Measurements from ENCODE around the gene ZNF513.
"Not testable (repeated sequence)": the region's sequence is repeated elsewhere in the genome, so short reads cannot be mapped to it uniquely, and the experiment has no call there.

Gene ZNF513

GRCh38 chr2:27356382-27357181, 24.0 kb downstream of the ZNF513 start, which contains the start of gene GTF3C2:
Gene GTF3C2, minus strand, starts transcription at chr2:27356764. Its CDS starts 13,210 bp downstream, at chr2:27343554.
- Histone ChIP-seq H3K9me3 (ENCODE audit: control insufficient read depth in 1 of 2, low read length in 2 of 2) (no peaks in the 10 kb centered on the region), H3K4me3 (ENCODE audit: low read depth in 1 of 2, low read length in 2 of 2) (peak within 1 kb of the TSS; percentile 97 to 98), H3K36me3 (ENCODE audit: control insufficient read depth in 1 of 2, insufficient read depth in 2 of 2, low read length in 2 of 2) (no peaks in the 10 kb centered on the region), H3K9ac (ENCODE audit: low read depth in 1 of 2, low read length in 2 of 2) (peak within 1 kb of the TSS; percentile 94), H3K27me3 (ENCODE audit: control insufficient read depth in 1 of 2, insufficient read depth in 2 of 2, low read length in 2 of 2) (no peaks in the 10 kb centered on the region), H3K4me1 (ENCODE audit: control insufficient read depth in 1 of 2, insufficient read depth in 2 of 2, low read length in 2 of 2) (peaks cover 26 to 27% of the 10 kb centered on the region in 2 donors), H3K27ac (ENCODE audit: low read depth, low read length) (peak within 1 kb of the TSS; percentile 93)

GRCh38 chr2:27356056-27356381, 24.5 kb downstream of the ZNF513 start:
- Histone ChIP-seq H3K4me3 (ENCODE audit: low read depth in 1 of 2, low read length in 2 of 2) (peak overlapping the region; percentile 97 to 98), H3K27me3 (ENCODE audit: control insufficient read depth in 1 of 2, insufficient read depth in 2 of 2, low read length in 2 of 2) (no peaks in the 10 kb centered on the region), H3K4me1 (ENCODE audit: control insufficient read depth in 1 of 2, insufficient read depth in 2 of 2, low read length in 2 of 2) (peaks cover 26 to 27% of the 10 kb centered on the region in 2 donors), H3K36me3 (ENCODE audit: control insufficient read depth in 1 of 2, insufficient read depth in 2 of 2, low read length in 2 of 2) (no peaks in the 10 kb centered on the region), H3K9ac (ENCODE audit: low read depth in 1 of 2, low read length in 2 of 2) (peak overlapping the region; percentile 94), H3K27ac (ENCODE audit: low read depth, low read length) (peak overlapping the region; percentile 93), H3K9me3 (ENCODE audit: control insufficient read depth in 1 of 2, low read length in 2 of 2) (no peaks in the 10 kb centered on the region)

DNA sequence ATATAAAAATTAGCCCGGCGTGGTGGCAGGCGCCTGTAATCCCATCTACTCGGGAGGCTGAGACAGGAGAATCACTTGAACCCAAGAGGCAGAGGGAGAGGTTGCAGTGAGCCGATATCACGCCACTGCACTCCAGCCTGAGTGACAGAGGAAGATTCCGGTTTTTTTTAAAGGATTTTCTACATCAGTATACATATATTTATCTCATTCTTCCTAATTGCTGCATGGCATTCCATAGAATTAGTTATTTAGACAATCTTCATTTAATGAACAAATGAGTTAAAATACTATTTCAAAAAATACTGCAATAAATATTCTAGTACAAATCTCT, 26.0 kb downstream of the ZNF513 start:
- Histone ChIP-seq H3K4me3 (ENCODE audit: low read depth in 1 of 2, low read length in 2 of 2) (no peak overlapping the region), H3K4me1 (ENCODE audit: control insufficient read depth in 1 of 2, insufficient read depth in 2 of 2, low read length in 2 of 2) (peaks cover 26 to 27% of the 10 kb centered on the region in 2 donors), H3K9ac (ENCODE audit: low read depth in 1 of 2, low read length in 2 of 2) (no peak overlapping the region), H3K27ac (ENCODE audit: low read depth, low read length) (no peak overlapping the region), H3K9me3 (ENCODE audit: control insufficient read depth in 1 of 2, low read length in 2 of 2) (no peaks in the 10 kb centered on the region), H3K36me3 (ENCODE audit: control insufficient read depth in 1 of 2, insufficient read depth in 2 of 2, low read length in 2 of 2) (peaks cover 3 to 5% of the 10 kb centered on the region in 2 donors), H3K27me3 (ENCODE audit: control insufficient read depth in 1 of 2, insufficient read depth in 2 of 2, low read length in 2 of 2) (no peaks in the 10 kb centered on the region)

DNA sequence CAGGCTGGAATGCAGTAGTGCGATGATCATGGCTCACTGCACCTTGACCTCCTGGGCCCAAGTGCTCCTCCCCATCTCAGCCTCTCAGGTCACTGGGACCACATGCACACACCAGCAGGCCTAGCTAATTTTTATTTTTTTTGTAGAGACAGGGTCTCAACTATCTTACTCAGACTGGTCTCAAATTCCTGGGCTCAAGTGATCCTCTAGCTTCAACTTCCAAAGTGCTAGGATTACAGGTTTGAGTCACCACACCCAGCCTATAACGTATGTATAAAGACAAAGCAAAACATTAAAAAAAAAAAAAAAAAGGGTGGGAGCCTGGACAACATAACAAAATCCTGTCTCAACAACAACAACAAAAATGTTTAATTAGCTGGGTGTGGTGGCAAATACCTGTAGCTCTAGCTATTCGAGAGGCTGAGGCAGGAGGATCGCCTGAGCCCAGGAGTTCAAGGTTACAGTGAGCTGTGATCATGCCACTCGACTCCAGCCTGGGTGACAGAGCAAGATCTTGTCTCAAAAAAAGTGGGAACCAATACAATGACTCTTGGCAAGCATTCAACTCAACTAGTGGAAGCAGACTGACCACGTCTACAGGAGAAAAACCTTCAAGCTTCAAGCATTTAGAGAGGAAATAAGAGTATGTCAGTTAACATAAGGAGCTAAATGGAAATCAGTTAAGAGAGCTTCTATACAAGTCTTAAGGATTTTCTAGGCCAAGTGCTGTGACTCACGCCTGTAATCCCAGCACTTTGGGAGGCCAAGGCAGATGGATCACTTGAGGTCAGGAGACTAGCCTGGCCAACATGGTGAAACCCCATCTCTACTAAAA, 26.6 kb downstream of the ZNF513 start:
- Histone ChIP-seq H3K9ac (ENCODE audit: low read depth in 1 of 2, low read length in 2 of 2) (no peak overlapping the region), H3K27ac (ENCODE audit: low read depth, low read length) (no peak overlapping the region), H3K36me3 (ENCODE audit: control insufficient read depth in 1 of 2, insufficient read depth in 2 of 2, low read length in 2 of 2) (peaks cover 3 to 5% of the 10 kb centered on the region in 2 donors), H3K4me3 (ENCODE audit: low read depth in 1 of 2, low read length in 2 of 2) (no peak overlapping the region), H3K4me1 (ENCODE audit: control insufficient read depth in 1 of 2, insufficient read depth in 2 of 2, low read length in 2 of 2) (peaks cover 26 to 27% of the 10 kb centered on the region in 2 donors), H3K27me3 (ENCODE audit: control insufficient read depth in 1 of 2, insufficient read depth in 2 of 2, low read length in 2 of 2) (no peaks in the 10 kb centered on the region), H3K9me3 (ENCODE audit: control insufficient read depth in 1 of 2, low read length in 2 of 2) (no peaks in the 10 kb centered on the region)

GRCh38 chr2:27353386-27353761, 27.2 kb downstream of the ZNF513 start:
- H3K27me3 ChIP-seq (ENCODE audit: control insufficient read depth in 1 of 2, insufficient read depth in 2 of 2, low read length in 2 of 2); H3K9me3 ChIP-seq (ENCODE audit: control insufficient read depth in 1 of 2, low read length in 2 of 2); H3K27ac ChIP-seq (ENCODE audit: low read depth, low read length); H3K36me3 ChIP-seq (ENCODE audit: control insufficient read depth in 1 of 2, insufficient read depth in 2 of 2, low read length in 2 of 2); H3K4me3 ChIP-seq (ENCODE audit: low read depth in 1 of 2, low read length in 2 of 2); H3K9ac ChIP-seq (ENCODE audit: low read depth in 1 of 2, low read length in 2 of 2): not testable (repeated sequence)
- peaks cover 26 to 27% of the 10 kb centered on the region in 2 donors for H3K4me1 ChIP-seq (ENCODE audit: control insufficient read depth in 1 of 2, insufficient read depth in 2 of 2, low read length in 2 of 2)

DNA sequence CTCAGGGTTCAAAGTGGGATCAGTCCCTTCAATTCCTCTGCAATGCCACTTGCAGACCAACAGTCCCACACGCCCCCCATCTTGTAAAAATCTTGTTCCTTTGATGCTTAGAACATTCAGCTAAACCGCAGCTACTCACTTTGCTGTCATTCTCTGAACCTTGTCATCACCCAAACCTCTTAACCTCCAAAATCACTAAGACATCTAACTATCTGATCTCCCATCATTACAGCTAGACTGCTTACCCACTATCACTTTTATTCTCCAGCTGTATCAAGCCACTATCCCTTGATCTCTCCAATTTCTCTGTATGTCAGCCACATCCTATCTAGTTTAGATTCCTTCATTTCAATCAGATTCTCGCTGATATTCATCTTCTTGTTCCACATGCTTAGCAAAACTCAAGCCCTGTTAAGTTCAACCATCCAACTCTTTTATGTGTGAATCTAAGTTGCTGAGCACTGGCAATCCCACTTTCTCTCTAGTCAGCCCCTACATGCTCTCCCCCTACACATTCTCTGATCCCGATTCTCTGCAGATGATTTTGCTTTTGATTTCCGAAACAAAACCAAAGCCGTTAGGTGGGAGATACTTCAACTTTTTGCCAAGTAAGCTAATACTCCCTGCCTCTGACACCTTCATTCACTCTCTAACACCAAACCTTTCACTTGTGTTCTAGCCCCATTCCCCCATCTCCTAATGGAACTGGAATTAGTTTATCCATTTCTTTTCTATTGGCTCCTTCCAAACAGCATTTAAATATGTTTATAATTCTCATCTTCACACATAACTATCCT, 28.5 kb downstream of the ZNF513 start:
- H3K9ac ChIP-seq (ENCODE audit: low read depth in 1 of 2, low read length in 2 of 2), result no peak overlapping the region
- H3K36me3 ChIP-seq (ENCODE audit: control insufficient read depth in 1 of 2, insufficient read depth in 2 of 2, low read length in 2 of 2), result peaks cover 3 to 9% of the 10 kb centered on the region in 2 donors
- no peak overlapping the region for H3K27ac ChIP-seq (ENCODE audit: low read depth, low read length)
- no peak overlapping the region for H3K4me3 ChIP-seq (ENCODE audit: low read depth in 1 of 2, low read length in 2 of 2)
- H3K27me3 ChIP-seq (ENCODE audit: control insufficient read depth in 1 of 2, insufficient read depth in 2 of 2, low read length in 2 of 2), result no peaks in the 10 kb centered on the region
- H3K4me1 ChIP-seq (ENCODE audit: control insufficient read depth in 1 of 2, insufficient read depth in 2 of 2, low read length in 2 of 2), result peaks cover 19 to 20% of the 10 kb centered on the region in 2 donors
- no peaks in the 10 kb centered on the region for H3K9me3 ChIP-seq (ENCODE audit: control insufficient read depth in 1 of 2, low read length in 2 of 2)

- peaks cover 3 to 9% of the 10 kb centered on the region in 2 donors for H3K36me3 ChIP-seq (ENCODE audit: control insufficient read depth in 1 of 2, insufficient read depth in 2 of 2, low read length in 2 of 2)
- H3K9me3 ChIP-seq (ENCODE audit: control insufficient read depth in 1 of 2, low read length in 2 of 2), result no peaks in the 10 kb centered on the region
- H3K4me1 ChIP-seq (ENCODE audit: control insufficient read depth in 1 of 2, insufficient read depth in 2 of 2, low read length in 2 of 2), result peaks cover 13 to 14% of the 10 kb centered on the region in 2 donors
Measured at GRCh38 chr2:27350106-27350693, 30.3 kb downstream of the ZNF513 start.

DNA sequence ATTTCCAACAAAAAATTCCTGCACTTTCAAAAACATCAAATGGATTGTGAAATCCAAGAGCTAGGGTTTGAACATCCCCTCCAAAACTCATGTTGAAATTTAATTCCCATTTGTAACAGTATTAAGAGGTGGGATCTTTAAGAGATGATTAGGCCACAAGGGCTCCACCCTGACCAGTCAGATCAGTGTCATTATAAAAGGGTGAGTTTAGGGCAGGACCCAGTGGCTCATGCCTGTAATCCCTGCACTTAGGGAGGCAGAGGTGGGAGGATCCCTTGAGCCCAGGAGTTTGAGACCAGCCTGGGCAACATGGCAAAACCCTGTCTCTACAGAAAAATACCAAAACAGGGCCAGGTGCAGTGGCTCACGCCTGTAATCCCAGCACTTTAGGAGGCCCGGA, 32.9 kb downstream of the ZNF513 start:
- no peaks in the 10 kb centered on the region for H3K4me1 ChIP-seq (ENCODE audit: control insufficient read depth in 1 of 2, insufficient read depth in 2 of 2, low read length in 2 of 2)
- H3K4me3 ChIP-seq (ENCODE audit: low read depth in 1 of 2, low read length in 2 of 2), result no peak overlapping the region
- H3K36me3 ChIP-seq (ENCODE audit: control insufficient read depth in 1 of 2, insufficient read depth in 2 of 2, low read length in 2 of 2), result peaks cover 3 to 17% of the 10 kb centered on the region in 2 donors
- H3K9ac ChIP-seq (ENCODE audit: low read depth in 1 of 2, low read length in 2 of 2), result no peak overlapping the region
- no peaks in the 10 kb centered on the region for H3K9me3 ChIP-seq (ENCODE audit: control insufficient read depth in 1 of 2, low read length in 2 of 2)
- H3K27ac ChIP-seq (ENCODE audit: low read depth, low read length), result no peak overlapping the region
- H3K27me3 ChIP-seq (ENCODE audit: control insufficient read depth in 1 of 2, insufficient read depth in 2 of 2, low read length in 2 of 2), result no peaks in the 10 kb centered on the region

More at GRCh38 chr2:27350106-27350693, 30.3 kb downstream of the ZNF513 start:
- no peak overlapping the region for H3K27ac ChIP-seq (ENCODE audit: low read depth, low read length)
- no peak overlapping the region for H3K4me3 ChIP-seq (ENCODE audit: low read depth in 1 of 2, low read length in 2 of 2)
- H3K9ac ChIP-seq (ENCODE audit: low read depth in 1 of 2, low read length in 2 of 2), result no peak overlapping the region
- no peaks in the 10 kb centered on the region for H3K27me3 ChIP-seq (ENCODE audit: control insufficient read depth in 1 of 2, insufficient read depth in 2 of 2, low read length in 2 of 2)

- Histone ChIP-seq H3K9me3 (ENCODE audit: control insufficient read depth in 1 of 2, low read length in 2 of 2) (no peaks in the 10 kb centered on the region), H3K9ac (ENCODE audit: low read depth in 1 of 2, low read length in 2 of 2) (no peak overlapping the region), H3K4me3 (ENCODE audit: low read depth in 1 of 2, low read length in 2 of 2) (no peak overlapping the region), H3K27me3 (ENCODE audit: control insufficient read depth in 1 of 2, insufficient read depth in 2 of 2, low read length in 2 of 2) (no peaks in the 10 kb centered on the region), H3K27ac (ENCODE audit: low read depth, low read length) (no peak overlapping the region), H3K4me1 (ENCODE audit: control insufficient read depth in 1 of 2, insufficient read depth in 2 of 2, low read length in 2 of 2) (no peaks in the 10 kb centered on the region), H3K36me3 (ENCODE audit: control insufficient read depth in 1 of 2, insufficient read depth in 2 of 2, low read length in 2 of 2) (peaks cover 34 to 74% of the 10 kb centered on the region in 2 donors)
Measured at GRCh38 chr2:27336173-27336572, 44.4 kb downstream of the ZNF513 start.

All from duodenal mucosa (tissue), 2 donors.